A549 (cell line): Measurements from ENCODE around the gene ZFYVE9. TPM values are rescaled to one million over a fixed set of nuclear protein-coding genes. Genes with fewer than 3 reads are reported as not detected.

Experiments
- ATAC-seq, 2 experiments: fragments of 200-7000 bp in 1 of 2; fragments of >200 bp in 1 of 2; cut with Nextera tagmentation in 1 of 2; cut with Tn5 transposase in 1 of 2; 3 replicates each; pipeline versions ENCODE4 v1.8.0 to v1.9.1; 2018 to 2020; ENCODE audit warnings: mild to moderate bottlenecking in 1 of 2, moderate library complexity in 1 of 2
- CTCF ChIA-PET: fragments of 300-600 bp; sonication (Branson Sonifier 250); formaldehyde crosslinking; extraction: SDS; loops from one replicate; lab custom pipeline; 2021; ENCODE audit warnings: antibody characterized with exemption, inconsistent platforms; lab: Yijun Ruan, JAX
- POLR2A ChIA-PET: fragments of 350-600 bp; formaldehyde crosslinking; extraction: SDS; loops from one replicate; lab custom pipeline; 2021; ENCODE audit warnings: antibody characterized with exemption, inconsistent platforms; lab: Yijun Ruan, JAX
- DNase-seq, 2 experiments: peaks; one replicate each; pipeline versions ENCODE4 v3.0.0 to v3.0.0-alpha.2; 2011 to 2016; ENCODE audit warnings: low read depth in 1 of 2, low spot score in 1 of 2
- FAIRE-seq: peaks from 2 replicates; lab custom pipeline; 2011; peaks lifted over from hg19 to GRCh38; lab: Jason Lieb, UNC
- H3K27ac ChIP-seq, 2 experiments: fragments of >200 bp; sonication (Bioruptor Twin); formaldehyde crosslinking; 3 replicates each; pipeline ENCODE4 v1.5.1; 2016 to 2017
- H3K4me1 ChIP-seq: fragments of >200 bp; sonication (Bioruptor Twin); formaldehyde crosslinking; 3 replicates; pipeline ENCODE4 v1.6.1; 2016
- H3K4me2 ChIP-seq: fragments of >200 bp; sonication (Bioruptor Twin); formaldehyde crosslinking; 3 replicates; pipeline ENCODE4 v1.6.1; 2016
- H3K4me3 ChIP-seq: fragments of >200 bp; sonication (Bioruptor Twin); formaldehyde crosslinking; 3 replicates; pipeline ENCODE4 v1.5.1; 2016
- H3K9me3 ChIP-seq: fragments of >200 bp; sonication (Bioruptor Twin); formaldehyde crosslinking; 3 replicates; pipeline ENCODE4 v1.6.1; 2016
- ELK1 ChIP-seq: fragments of 150-350 bp; IDR thresholded peaks from 2 replicates; pipeline ENCODE4 v1.6.1; 2014; ENCODE audit warnings: low read depth, mild to moderate bottlenecking, low read length
- ESRRA ChIP-seq: fragments of 150-350 bp; IDR thresholded peaks from 2 replicates; pipeline ENCODE4 v1.6.1; 2014; ENCODE audit warnings: mild to moderate bottlenecking, low read length, borderline replicate concordance
- HEYL ChIP-seq: fragments of 250-450 bp; sonication (Bioruptor Pico); IDR thresholded peaks from 2 replicates; pipeline ENCODE4 v1.8.0; 2021; ENCODE audit warnings: mild to moderate bottlenecking, moderate library complexity
- HOXB5 ChIP-seq: fragments of 250-450 bp; sonication (Bioruptor Pico); IDR thresholded peaks from 2 replicates; pipeline ENCODE4 v1.5.0; 2020; ENCODE audit warnings: mild to moderate bottlenecking, moderate library complexity
- KDM5A ChIP-seq: fragments of 200-600 bp; sonication (generic); IDR thresholded peaks from 2 replicates; pipeline ENCODE4 v1.6.1; 2016; ENCODE audit warnings: antibody characterized with exemption, mild to moderate bottlenecking
- MAFK ChIP-seq: fragments of 450-650 bp; IDR thresholded peaks from 2 replicates; pipeline ENCODE4 v1.6.1; 2014; ENCODE audit not compliant: partially characterized antibody
- MAX ChIP-seq: IDR thresholded peaks from 2 replicates; pipeline ENCODE4 v1.6.1; 2012
- MYC ChIP-seq: IDR thresholded peaks from 2 replicates; pipeline ENCODE4 v1.6.1; 2012; ENCODE audit warnings: mild to moderate bottlenecking, inconsistent platforms, low read length, improper control_type of control experiment, borderline replicate concordance
- NPAS2 ChIP-seq: fragments of 250-450 bp; sonication (Bioruptor Pico); IDR thresholded peaks from 2 replicates; pipeline ENCODE4 v1.8.0; 2022; ENCODE audit warnings: mild to moderate bottlenecking, moderate library complexity, borderline replicate concordance
- NR3C1 ChIP-seq: fragments of >200 bp; sonication (Bioruptor Twin); formaldehyde crosslinking; IDR thresholded peaks from 3 replicates; pipeline ENCODE4 v1.6.1; 2017
- PHF8 ChIP-seq: fragments of 200-600 bp; sonication (generic); IDR thresholded peaks from 2 replicates; pipeline ENCODE4 v1.6.1; 2016; ENCODE audit warnings: low read depth, mild to moderate bottlenecking, antibody characterized with exemption, moderate library complexity, borderline replicate concordance
- POLR2AphosphoS2 ChIP-seq: conservative IDR thresholded peaks from 2 replicates; pipeline ENCODE4 v1.6.1; 2012; ENCODE audit warnings: low read length, improper control_type of control experiment, inconsistent platforms
- REST ChIP-seq: fragments of 200-600 bp; sonication (generic); IDR thresholded peaks from 2 replicates; pipeline ENCODE4 v1.6.1; 2016; ENCODE audit warnings: antibody characterized with exemption, mild to moderate bottlenecking, moderate library complexity
- RFX5 ChIP-seq: fragments of 450-650 bp; IDR thresholded peaks from 2 replicates; pipeline ENCODE4 v1.7.1; 2014; ENCODE audit warnings: antibody characterized with exemption, mild to moderate bottlenecking, moderate library complexity
- RNF2 ChIP-seq: fragments of 200-600 bp; sonication (generic); IDR thresholded peaks from 2 replicates; pipeline ENCODE4 v1.6.1; 2016; ENCODE audit warnings: low read depth, mild to moderate bottlenecking, antibody characterized with exemption, moderate library complexity, borderline replicate concordance
- TFCP2L1 ChIP-seq: fragments of 250-450 bp; sonication (Bioruptor Pico); IDR thresholded peaks from 2 replicates; pipeline ENCODE4 v1.5.0; 2021; ENCODE audit warnings: mild to moderate bottlenecking
- ZSCAN20 ChIP-seq: fragments of 250-450 bp; sonication (Bioruptor Pico); IDR thresholded peaks from 2 replicates; pipeline ENCODE4 v1.8.0; 2022; ENCODE audit warnings: mild to moderate bottlenecking, moderate library complexity
- WGBS: methylation state at CpG from one replicate; pipeline ENCODE4 v1.1.6; 2017; ENCODE audit errors: missing lambda C conversion rate; 5-methylcytosine and 5-hydroxymethylcytosine counted together
- polyA plus RNA-seq, 4 experiments: library from polyadenylated mRNA; depleted of rRNA in 3 of 4; stranded (reverse); fragments of >200 nt; fragmentation: RNase III in 1 of 4; extraction: RNeasy Plus Mini Kit Qiagen cat#74134 plus additional on column Dnase treatment in 1 of 4; gene quantifications; 2 replicates in 3 of 4; 3 replicates in 1 of 4; pipeline ENCODE4 v1.2.3, GENCODE V29; 2011 to 2017
- TF ChIP-seq, protein P1 (sequence below): IDR thresholded peaks from 2 replicates; pipeline ENCODE4 v1.6.1; 2012; ENCODE audit warnings: low read depth, borderline replicate concordance

Gene ZFYVE9
- polyA plus RNA-seq, 2 of the 4 experiments (the other 2 are of a cell fraction), result 7.1 to 11.9 TPM

- TF ChIP-seq ESRRA, result no peak
These were observed 98.8 kb downstream of the ZFYVE9 start (continued) for GRCh38 chr1:52240592-52241210.

DNA sequence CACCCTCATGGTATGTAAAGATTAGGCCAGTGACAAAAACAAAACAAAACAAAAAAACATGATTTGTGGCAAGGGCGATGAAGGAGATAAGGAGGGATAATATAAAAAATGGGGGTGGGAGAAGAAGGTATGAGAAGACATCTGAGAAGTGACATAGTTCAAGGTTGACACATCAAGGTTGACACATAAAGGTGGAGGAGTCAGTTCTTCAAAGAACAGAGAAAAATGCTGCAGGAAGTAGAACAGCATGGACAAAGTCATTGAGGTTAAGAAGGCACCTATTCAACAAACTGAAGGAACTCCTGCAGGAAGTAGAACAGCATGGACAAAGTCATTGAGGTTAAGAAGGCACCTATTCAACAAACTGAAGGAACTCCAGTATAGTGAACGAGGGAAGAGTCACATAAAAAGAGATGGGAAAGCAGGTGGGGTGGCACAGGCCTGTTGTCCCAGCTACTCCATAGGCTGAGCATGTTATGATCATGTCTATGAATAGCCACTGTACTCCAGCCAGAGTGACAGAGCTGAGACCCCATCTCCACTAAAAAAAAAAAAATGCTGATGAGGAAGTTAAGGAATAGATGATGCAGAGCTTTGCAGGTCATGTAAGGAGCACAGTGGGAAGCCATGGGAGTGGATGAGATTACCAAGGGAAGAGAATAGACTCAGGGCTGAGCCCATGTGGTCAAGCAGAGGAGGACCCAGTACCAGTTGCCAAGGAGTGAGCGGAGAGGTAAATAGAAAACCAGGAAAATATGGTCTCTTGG is 101.5 kb downstream of the ZFYVE9 start:
- ChIA-PET CTCF (no interaction called here), POLR2A (no interaction called here)
- FAIRE-seq, result no peak
- DNase-seq, result no peak
- H3K4me2 ChIP-seq, result no peak overlapping the region
- no peak overlapping the region for H3K27ac ChIP-seq
- no peak for ATAC-seq
- no peak for TF ChIP-seq TFCP2L1
- no peak for TF ChIP-seq MYC
- no peak for TF ChIP-seq REST
- no peak for TF ChIP-seq HOXB5 (CRISPR knock-in tag)
- TF ChIP-seq ZSCAN20 (CRISPR knock-in tag), result no peak
- no peak overlapping the region for H3K4me3 ChIP-seq
- H3K4me1 ChIP-seq, result no peaks in the 10 kb centered on the region
- 90% methylated on average over 3 of the region's 3 CpGs for whole genome bisulfite sequencing
- no peaks in the 10 kb centered on the region for H3K9me3 ChIP-seq

DNA sequence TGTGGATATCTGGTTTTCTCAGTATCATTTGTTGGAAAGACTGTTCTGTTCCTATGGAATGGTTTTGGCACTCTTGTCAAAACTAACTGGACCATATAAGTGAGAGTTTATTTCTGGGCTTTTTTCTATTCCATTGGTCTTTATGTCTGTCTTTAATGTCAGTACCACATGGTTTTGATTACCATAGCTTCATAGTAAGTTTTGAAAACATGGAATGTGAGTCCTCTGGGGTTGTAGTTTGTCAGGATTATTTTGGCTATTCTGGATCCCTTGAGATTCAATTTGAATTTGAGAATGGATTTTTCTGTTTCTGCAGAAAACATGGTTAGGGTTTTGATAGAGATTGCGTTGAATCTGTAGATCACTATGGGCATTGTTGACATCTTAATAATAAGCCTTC is 107.9 kb downstream of the ZFYVE9 start:
- H3K9me3 ChIP-seq, result no peaks in the 10 kb centered on the region
- 90% methylated on average over 1 of the region's 1 CpG for WGBS
- H3K4me2 ChIP-seq, result no peak overlapping the region
- ChIA-PET CTCF (interaction anchor here (1.2 kb wide), 1 partner anchor 47 kb away, joined by 4 read pairs; no protein-coding TSS in a partner anchor), POLR2A (no interaction called here)
- no peak for DNase-seq
- H3K27ac ChIP-seq, result no peak overlapping the region
- no peaks in the 10 kb centered on the region for H3K4me1 ChIP-seq
- FAIRE-seq, result no peak
- H3K4me3 ChIP-seq, result no peak overlapping the region
- TF ChIP-seq, protein P1, sequence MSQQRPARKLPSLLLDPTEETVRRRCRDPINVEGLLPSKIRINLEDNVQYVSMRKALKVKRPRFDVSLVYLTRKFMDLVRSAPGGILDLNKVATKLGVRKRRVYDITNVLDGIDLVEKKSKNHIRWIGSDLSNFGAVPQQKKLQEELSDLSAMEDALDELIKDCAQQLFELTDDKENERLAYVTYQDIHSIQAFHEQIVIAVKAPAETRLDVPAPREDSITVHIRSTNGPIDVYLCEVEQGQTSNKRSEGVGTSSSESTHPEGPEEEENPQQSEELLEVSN, result no peak
- TF ChIP-seq PHF8 (no peak), ZSCAN20 (CRISPR knock-in tag) (no peak), MAX (no peak), NPAS2 (no peak), POLR2AphosphoS2 (no peak), ELK1 (no peak), RFX5 (no peak), NR3C1 (no peak), MAFK (no peak), KDM5A (no peak), RNF2 (no peak), HEYL (CRISPR knock-in tag) (no peak)
- ATAC-seq, result no peak
